Neuronal stem cell (in vitro differentiated cells): ENCODE data around the gene MLLT10.

Experiments
- DNase-seq: peaks from one replicate; pipeline ENCODE4 v3.0.0-alpha.2; 2013; ENCODE audit warnings: low spot score
- H2AFZ ChIP-seq: one replicate; pipeline ENCODE4 v1.6.1; 2013; ENCODE audit warnings: mild to moderate bottlenecking, low read length, inconsistent platforms
- H2AK5ac ChIP-seq: 2 replicates; pipeline ENCODE4 v1.6.1; 2013; ENCODE audit warnings: low read depth, mild to moderate bottlenecking, inconsistent platforms, low read length, moderate library complexity, mixed read lengths
- H2BK120ac ChIP-seq: 2 replicates; pipeline ENCODE4 v1.6.1; 2013; ENCODE audit warnings: low read depth, mild to moderate bottlenecking, inconsistent platforms, low read length, moderate library complexity, mixed read lengths
- H2BK12ac ChIP-seq: one replicate; pipeline ENCODE4 v1.6.1; 2013; ENCODE audit warnings: low read length, inconsistent platforms
- H2BK15ac ChIP-seq: 2 replicates; pipeline ENCODE4 v1.6.1; 2013; ENCODE audit warnings: mild to moderate bottlenecking, low read length, inconsistent platforms, mixed read lengths
- H2BK5ac ChIP-seq: one replicate; pipeline ENCODE4 v1.6.1; 2013; ENCODE audit warnings: inconsistent platforms, mild to moderate bottlenecking, low read length, moderate library complexity
- H3K14ac ChIP-seq: one replicate; pipeline ENCODE4 v1.6.1; 2013; ENCODE audit warnings: low read length, inconsistent platforms
- H3K18ac ChIP-seq: 2 replicates; pipeline ENCODE4 v1.6.1; 2013; ENCODE audit warnings: low read length, inconsistent platforms
- H3K23ac ChIP-seq: 2 replicates; pipeline ENCODE4 v1.6.1; 2013; ENCODE audit warnings: low read depth, mild to moderate bottlenecking, mixed read lengths, low read length, inconsistent platforms; ENCODE audit not compliant: poor library complexity
- H3K27ac ChIP-seq: replicated peaks from 3 replicates; pipeline ENCODE4 v1.5.1; 2013; ENCODE audit warnings: low read length, inconsistent platforms
- H3K27me3 ChIP-seq, 3 experiments: 2 replicates each; pipeline ENCODE4 v1.6.1; 2013; ENCODE audit warnings: low read length in 3 of 3, mild to moderate bottlenecking in 2 of 3, inconsistent platforms in 1 of 3, low read depth in 1 of 3, mixed read lengths in 1 of 3, moderate library complexity in 1 of 3; ENCODE audit not compliant: control insufficient read depth in 3 of 3, insufficient read depth in 3 of 3
- H3K36me3 ChIP-seq, 2 donors: replicated peaks in 1 of 2; 2 replicates each; pipeline ENCODE4 v1.6.1; 2013; ENCODE audit warnings: low read length in 2 of 2; ENCODE audit not compliant: control insufficient read depth in 2 of 2, insufficient read depth in 2 of 2
- H3K4ac ChIP-seq: 2 replicates; pipeline ENCODE4 v1.6.1; 2013; ENCODE audit warnings: inconsistent platforms, mild to moderate bottlenecking, low read length, moderate library complexity
- H3K4me1 ChIP-seq, 2 donors: 1 replicate in 1 of 2; 2 replicates in 1 of 2; pipeline ENCODE4 v1.6.1; 2013; ENCODE audit warnings: low read length in 2 of 2, low read depth in 1 of 2; ENCODE audit not compliant: control insufficient read depth in 2 of 2, insufficient read depth in 1 of 2
- H3K4me2 ChIP-seq: one replicate; pipeline ENCODE4 v1.6.1; 2013; ENCODE audit warnings: mild to moderate bottlenecking, low read length, inconsistent platforms; ENCODE audit not compliant: insufficient read depth, poor library complexity, severe bottlenecking
- H3K4me3 ChIP-seq, 2 donors: 2 replicates each; pipeline ENCODE4 v1.5.1; 2013; ENCODE audit warnings: low read length in 2 of 2, mild to moderate bottlenecking in 2 of 2, inconsistent platforms in 1 of 2, moderate library complexity in 1 of 2
- H3K79me1 ChIP-seq: one replicate; pipeline ENCODE4 v1.6.1; 2013; ENCODE audit warnings: low read depth, mild to moderate bottlenecking, inconsistent platforms, low read length, moderate library complexity
- H3K9ac ChIP-seq: one replicate; pipeline ENCODE4 v1.6.1; 2013; ENCODE audit warnings: mild to moderate bottlenecking, low read depth, low read length, inconsistent platforms; ENCODE audit not compliant: poor library complexity
- H3K9me3 ChIP-seq, 2 donors: replicated peaks in 1 of 2; 2 replicates each; pipeline versions ENCODE3 to v1.6.1; 2013; ENCODE audit warnings: low read length in 2 of 2, mild to moderate bottlenecking in 2 of 2, inconsistent platforms in 1 of 2, low read depth in 1 of 2, mixed read lengths in 1 of 2, moderate library complexity in 1 of 2; ENCODE audit not compliant: control insufficient read depth in 2 of 2, insufficient read depth in 1 of 2
- H4K8ac ChIP-seq: one replicate; pipeline ENCODE4 v1.6.1; 2013; ENCODE audit warnings: low read depth, mild to moderate bottlenecking, inconsistent platforms, low read length, moderate library complexity
- H4K91ac ChIP-seq: one replicate; pipeline ENCODE4 v1.6.1; 2013; ENCODE audit warnings: low read length, low read depth, mild to moderate bottlenecking, inconsistent platforms; ENCODE audit not compliant: poor library complexity
- WGBS, 2 donors: extraction: QIAGEN DNeasy Blood & Tissue Kit; methylation state at CpG; one replicate each; pipeline ENCODE4 v1.1.7; 2013; ENCODE audit warnings: missing lambda C conversion rate in 2 of 2, mixed read lengths in 1 of 2; ENCODE audit not compliant: insufficient read length in 2 of 2, insufficient replicate concordance in 1 of 2; ENCODE audit errors: extremely low coverage in 2 of 2; 5-methylcytosine and 5-hydroxymethylcytosine counted together

MLLT10 gene

GRCh38 chr10:21529032-21529910 lies 4.8 kb upstream of the MLLT10 start:
- no peak overlapping the region for H2BK15ac ChIP-seq
- no peaks in the 10 kb centered on the region for H3K79me1 ChIP-seq
- no peak overlapping the region for H4K91ac ChIP-seq
- H3K14ac ChIP-seq, result no peak overlapping the region
- WGBS, 2 donors, result no CpG with 5 or more reads among the region's 9 CpGs
- H3K4me2 ChIP-seq, result peak overlapping the region; percentile 34
- no peaks in the 10 kb centered on the region for H3K27me3 ChIP-seq
- peaks cover 0 to 7% of the 10 kb centered on the region in 2 donors for H3K36me3 ChIP-seq
- H3K4ac ChIP-seq, result no peak overlapping the region
- H4K8ac ChIP-seq, result no peak overlapping the region
- H2BK12ac ChIP-seq, result no peak overlapping the region
- no peaks in the 10 kb centered on the region for H3K9me3 ChIP-seq
- no peak for DNase-seq
- H3K23ac ChIP-seq, result no peak overlapping the region
- H2BK5ac ChIP-seq, result no peak overlapping the region
- no peak overlapping the region for H2BK120ac ChIP-seq
- H3K4me3 ChIP-seq, result peak overlapping the region in 1 of 2 donors; percentile 70
- peak overlapping the region; percentile 35 for H3K27ac ChIP-seq
- H3K18ac ChIP-seq, result no peak overlapping the region
- no peak overlapping the region for H2AK5ac ChIP-seq
- H3K9ac ChIP-seq, result no peak overlapping the region
- peaks cover 0 to 31% of the 10 kb centered on the region in 2 donors for H3K4me1 ChIP-seq
- H2AFZ ChIP-seq, result no peak overlapping the region

- Histone ChIP-seq H2BK120ac (no peak overlapping the region), H3K4me1 (peaks cover 0 to 33% of the 10 kb centered on the region in 2 donors), H3K79me1 (peaks cover 5% of the 10 kb centered on the region)
These were observed 3.9 kb upstream of the MLLT10 start for GRCh38 chr10:21530168-21530567.

GRCh38 chr10:21530641-21531040 lies 3.4 kb upstream of the MLLT10 start:
- Histone ChIP-seq H3K4me3 (no peak overlapping the region), H3K4me2 (no peak overlapping the region), H3K4ac (no peak overlapping the region), H4K8ac (no peak overlapping the region), H3K14ac (no peak overlapping the region), H3K36me3 (peaks cover 0 to 7% of the 10 kb centered on the region in 2 donors), H2BK120ac (no peak overlapping the region), H3K9me3 (no peaks in the 10 kb centered on the region), H2AFZ (no peak overlapping the region), H2BK5ac (no peak overlapping the region), H3K79me1 (peaks cover 6% of the 10 kb centered on the region), H3K27ac (no peak overlapping the region), H3K18ac (no peak overlapping the region), H2AK5ac (no peak overlapping the region), H2BK15ac (no peak overlapping the region), H3K4me1 (peaks cover 2 to 33% of the 10 kb centered on the region in 2 donors), H3K27me3 (no peaks in the 10 kb centered on the region), H4K91ac (no peak overlapping the region), H3K23ac (no peak overlapping the region), H2BK12ac (no peak overlapping the region), H3K9ac (no peak overlapping the region)
- DNase-seq, result no peak
- no CpG with 5 or more reads among the region's 1 CpG for WGBS, 2 donors

More at GRCh38 chr10:21530168-21530567, 3.9 kb upstream of the MLLT10 start:
- H4K8ac ChIP-seq, result no peak overlapping the region
- H3K36me3 ChIP-seq, result peaks cover 0 to 7% of the 10 kb centered on the region in 2 donors
- no peak overlapping the region for H3K4me2 ChIP-seq
- no peak overlapping the region for H3K18ac ChIP-seq
- no peak overlapping the region for H3K9ac ChIP-seq
- no peak overlapping the region for H2BK5ac ChIP-seq
- no peak overlapping the region for H3K23ac ChIP-seq
- no peaks in the 10 kb centered on the region for H3K27me3 ChIP-seq
- H2BK12ac ChIP-seq, result no peak overlapping the region
- no CpG with 5 or more reads among the region's 1 CpG for WGBS, 2 donors
- H2BK15ac ChIP-seq, result no peak overlapping the region
- no peaks in the 10 kb centered on the region for H3K9me3 ChIP-seq
- no peak overlapping the region for H3K14ac ChIP-seq
- no peak overlapping the region for H2AFZ ChIP-seq
- no peak overlapping the region for H2AK5ac ChIP-seq
- no peak overlapping the region for H4K91ac ChIP-seq
- H3K4me3 ChIP-seq, result no peak overlapping the region
- H3K4ac ChIP-seq, result no peak overlapping the region
- no peak overlapping the region for H3K27ac ChIP-seq
- DNase-seq, result no peak

- no peak overlapping the region for H2AK5ac ChIP-seq
- no peak overlapping the region for H4K8ac ChIP-seq
- H3K4me1 ChIP-seq, result peaks cover 3 to 33% of the 10 kb centered on the region in 2 donors
These were observed 2.9 kb upstream of the MLLT10 start for GRCh38 chr10:21531164-21531563.

More at GRCh38 chr10:21531164-21531563, 2.9 kb upstream of the MLLT10 start:
- Histone ChIP-seq H2BK15ac (no peak overlapping the region), H3K23ac (no peak overlapping the region), H2BK5ac (no peak overlapping the region), H3K79me1 (peaks cover 6% of the 10 kb centered on the region), H3K18ac (no peak overlapping the region), H3K27me3 (no peaks in the 10 kb centered on the region), H3K9ac (no peak overlapping the region), H2BK12ac (no peak overlapping the region), H3K4me3 (no peak overlapping the region), H4K91ac (no peak overlapping the region), H3K36me3 (peaks cover 0 to 10% of the 10 kb centered on the region in 2 donors), H2AFZ (no peak overlapping the region), H3K4ac (no peak overlapping the region), H3K27ac (no peak overlapping the region), H3K9me3 (no peaks in the 10 kb centered on the region), H2BK120ac (no peak overlapping the region), H3K14ac (no peak overlapping the region), H3K4me2 (no peak overlapping the region)
- no CpG with 5 or more reads among the region's 1 CpG for WGBS, 2 donors
- no peak for DNase-seq
